NOMO-1 treated with DMSO at 0.1 percent for 48 hours (cell line): ENCODE measurements around the gene UBE2Q1.

Experiments used
- DNase-seq: peaks from one replicate; lab custom pipeline; 2025; ENCODE audit not compliant: unreplicated experiment; lab: John Stamatoyannopoulos, UW

The UBE2Q1 gene

GRCh38 chr1:154577346-154578057, 19.0 kb upstream of the UBE2Q1 start:
- no peak for DNase-seq

- DNase-seq: no peak
Observed at GRCh38 chr1:154575951-154576566, 17.6 kb upstream of the UBE2Q1 start.

GRCh38 chr1:154575147-154575927, 16.9 kb upstream of the UBE2Q1 start:
- no peak for DNase-seq

GRCh38 chr1:154574716-154575115, 16.3 kb upstream of the UBE2Q1 start:
- DNase-seq: no peak

- DNase-seq: no peak
Observed at GRCh38 chr1:154573168-154573510, 14.7 kb upstream of the UBE2Q1 start.

- DNase-seq: no peak
Observed at GRCh38 chr1:154572468-154573167, 14.2 kb upstream of the UBE2Q1 start.

- no peak for DNase-seq
Observed at GRCh38 chr1:154571964-154572288, 13.5 kb upstream of the UBE2Q1 start.

GRCh38 chr1:154571244-154571963, 12.9 kb upstream of the UBE2Q1 start:
- DNase-seq: no peak

GRCh38 chr1:154568157-154568815, 9.8 kb upstream of the UBE2Q1 start:
- DNase-seq: no peak

GRCh38 chr1:154567386-154568156, 9.1 kb upstream of the UBE2Q1 start, which contains the start of gene CHRNB2:
CHRNB2 (plus strand) TSS chr1:154567778; CDS start chr1:154568045, 267 bp downstream.
- DNase-seq: peak; percentile 16

GRCh38 chr1:154565876-154566275, 7.4 kb upstream of the UBE2Q1 start:
- DNase-seq: no peak

GRCh38 chr1:154559466-154560044, 1.1 kb upstream of the UBE2Q1 start:
- peak; percentile 83 for DNase-seq

- peak; percentile 99 for DNase-seq
Observed at GRCh38 chr1:154558720-154559465, 431 bp upstream of the UBE2Q1 start.

- no peak for DNase-seq
Observed at GRCh38 chr1:154557248-154557938, 1.1 kb downstream of the UBE2Q1 start.

GRCh38 chr1:154556422-154556821, 2.0 kb downstream of the UBE2Q1 start:
- DNase-seq: no peak

GRCh38 chr1:154553056-154554030, 5.1 kb downstream of the UBE2Q1 start:
- DNase-seq: no peak

GRCh38 chr1:154552036-154552435, 6.4 kb downstream of the UBE2Q1 start:
- DNase-seq: no peak
